Hindlimb muscle (tissue), 1 donor: ENCODE measurements around the gene TRIM43B. TPM values are rescaled to one million over a fixed set of nuclear protein-coding genes. Genes with fewer than 3 reads are reported as not detected.
"Not testable (repeated sequence)": the region's sequence is repeated elsewhere in the genome, so short reads cannot be mapped to it uniquely, and the experiment has no call there.

ENCODE experiments used
- DNase-seq: peaks from one replicate; pipeline ENCODE4 v3.0.0-alpha.2; 2013
- polyA plus RNA-seq: library from polyadenylated mRNA; unstranded; fragments of 120-200 nt; gene quantifications from one replicate; pipeline ENCODE4 v1.2.1, GENCODE V29; 2013; ENCODE audit not compliant: insufficient read length

TRIM43B gene
- polyA plus RNA-seq, 1 donor, result not detected

GRCh38 chr2:95433973-95434372, 50.6 kb downstream of the TRIM43B start:
- DNase-seq, result not testable (repeated sequence)

DNA sequence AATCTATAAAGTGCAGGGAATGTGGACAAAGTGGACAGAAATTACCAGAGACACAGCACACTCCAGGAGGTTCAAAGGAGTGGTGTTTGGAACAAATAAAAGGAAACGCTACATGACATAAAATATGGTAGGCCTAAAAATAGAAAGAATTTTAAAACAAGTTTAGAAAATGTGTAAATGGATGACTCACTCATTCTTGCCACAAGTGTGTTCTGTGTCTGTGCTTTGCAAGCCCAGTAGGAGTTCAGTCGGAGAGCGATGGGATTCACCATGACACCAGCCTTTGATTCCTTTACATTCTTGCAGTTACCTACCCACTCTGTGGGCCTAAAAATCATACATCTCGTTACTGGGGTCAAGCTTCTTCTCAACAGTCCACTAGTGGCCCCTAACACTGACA, 51.2 kb downstream of the TRIM43B start:
- DNase-seq, result not testable (repeated sequence)

GRCh38 chr2:95429748-95430467, 54.6 kb downstream of the TRIM43B start:
- DNase-seq, result not testable (repeated sequence)

DNA sequence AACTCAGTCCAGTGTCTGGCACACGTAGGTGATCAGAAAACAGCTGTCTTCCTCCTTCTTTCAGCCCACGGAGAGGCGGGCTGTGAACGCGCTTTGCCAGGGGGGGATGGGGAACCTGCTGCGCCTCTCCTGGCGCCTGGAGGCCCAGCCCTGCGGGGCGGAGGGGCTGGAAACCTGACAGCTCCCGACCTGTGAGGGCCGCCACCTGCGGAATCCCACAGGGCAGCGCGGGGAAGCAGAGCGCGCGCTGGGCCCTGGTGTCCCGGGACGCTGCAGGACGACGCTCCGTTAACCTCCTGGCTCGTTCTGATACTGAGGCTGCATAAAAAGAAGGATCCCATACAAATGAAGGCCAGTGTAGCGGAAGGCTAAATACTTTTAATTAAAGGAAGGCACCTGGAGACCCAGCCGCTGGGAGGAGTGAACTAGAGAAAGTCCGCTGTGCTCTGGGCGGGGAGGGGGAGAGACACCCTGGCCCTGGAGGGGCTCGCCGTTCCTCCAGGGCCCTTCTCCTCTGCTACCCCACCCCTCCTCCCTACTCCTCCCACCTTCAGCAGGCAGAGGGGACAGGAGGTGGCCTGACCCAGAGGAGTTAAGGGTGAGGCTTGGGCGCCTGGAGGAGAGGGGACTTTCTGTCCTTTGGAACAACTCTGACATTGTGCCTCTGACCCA, 57.2 kb downstream of the TRIM43B start:
- not testable (repeated sequence) for DNase-seq

Other genes starting within 250 kb of the TRIM43B start
- 1.4 TPM for gene PROM2, start 210.3 kb downstream of the TRIM43B start, polyA plus RNA-seq
- gene KCNIP3, start 187.4 kb downstream of the TRIM43B start, polyA plus RNA-seq, result 5.8 TPM
- 23.7 TPM for gene FAHD2A, start 82.0 kb downstream of the TRIM43B start, polyA plus RNA-seq
- not detected for gene TRIM43, start 107.2 kb upstream of the TRIM43B start, polyA plus RNA-seq